Right lobe of liver (tissue), 6 donors: Measurements from ENCODE around the gene PFKL. TPM values are rescaled to one million over a fixed set of nuclear protein-coding genes. Genes with fewer than 3 reads are reported as not detected.

Source experiments
- ATAC-seq, 4 donors: fragments of 200-7000 bp; cut with Tn5 transposase; one replicate each; pipeline ENCODE4 v1.9.1; 2020; ENCODE audit warnings: mild to moderate bottlenecking in 4 of 4, moderate library complexity in 4 of 4
- DNase-seq, 3 donors: peaks; one replicate each; pipeline ENCODE4 v3.0.0-alpha.2; 2020
- H3K27ac ChIP-seq, 3 donors: fragments of 200-600 bp; one replicate each; pipeline ENCODE4 v1.8.0; 2022
- H3K27me3 ChIP-seq, 2 donors: fragments of 200-600 bp; one replicate each; pipeline ENCODE4 v1.8.0; 2022
- H3K36me3 ChIP-seq, 4 donors: fragments of 200-600 bp; sonication (generic) in 1 of 4; one replicate each; pipeline versions ENCODE4 v1.5.1 to v1.8.0; 2017 to 2022; ENCODE audit warnings: control low read depth in 1 of 4
- H3K4me1 ChIP-seq, 4 donors: fragments of 200-600 bp; sonication (generic) in 1 of 4; one replicate each; pipeline versions ENCODE4 v1.5.1 to v1.8.0; 2017 to 2022; ENCODE audit warnings: control low read depth in 1 of 4
- H3K4me3 ChIP-seq, 3 donors: fragments of 200-600 bp; one replicate each; pipeline ENCODE4 v1.8.0; 2022
- H3K9me3 ChIP-seq, 4 donors: fragments of 200-600 bp; sonication (generic) in 1 of 4; one replicate each; pipeline versions ENCODE4 v1.5.1 to v1.8.0; 2017 to 2022; ENCODE audit warnings: control low read depth in 1 of 4
- POLR2A ChIP-seq: fragments of 450-650 bp; IDR thresholded peaks from one replicate; pipeline ENCODE4 v1.6.1; 2017; ENCODE audit warnings: antibody characterized with exemption, mild to moderate bottlenecking
- WGBS: methylation state at CpG from one replicate; pipeline ENCODE4 v1.1.6; 2018; ENCODE audit warnings: low coverage, low lambda C conversion rate; ENCODE audit not compliant: insufficient coverage; ENCODE audit errors: missing lambda C conversion rate; 5-methylcytosine and 5-hydroxymethylcytosine counted together
- intact Hi-C, 2 donors: fragments of 100-400 bp; cut with DNase I; formaldehyde crosslinking; loops; one replicate each; pipeline versions ENCODE4 v1.11.2 to v1.14.1; 2022
- total RNA-seq, 6 experiments: library from RNA; depleted of rRNA in 2 of 6; stranded (reverse); fragments of >200 nt in 2 of 6; fragmentation: NEBNext Ultra II Directional in 3 of 6; extraction: Animal tissue kit (Norgen Biotek cat#: 25700) in 3 of 6; gene quantifications; one replicate each; pipeline versions ENCODE4 v1.1.0 to v1.2.4, GENCODE V29; 2016 to 2023
- TF ChIP-seq, protein P1 (sequence below), 4 donors: fragments of 200-600 bp in 3 of 4; fragments of 450-650 bp in 1 of 4; IDR thresholded peaks; one replicate each; pipeline versions ENCODE4 v1.5.1 to v1.8.0; 2016 to 2022; ENCODE audit warnings: antibody characterized with exemption in 4 of 4, mild to moderate bottlenecking in 2 of 4
- donor health status: DM: no; HTN: yes; CAD: no.
- donor health status: DM: no; HTN: no; CAD: no.
- donor health status: DM: no; HTN: no; CAD: no.
- donor health status: DM: no; HTN: yes; CAD: no.
- donor health status: DM: no; HTN: yes; CAD: no.

Gene PFKL
- total RNA-seq, 6 experiments from 2014 or later, result 68.3 to 97.6 (median 73.7) TPM

DNA sequence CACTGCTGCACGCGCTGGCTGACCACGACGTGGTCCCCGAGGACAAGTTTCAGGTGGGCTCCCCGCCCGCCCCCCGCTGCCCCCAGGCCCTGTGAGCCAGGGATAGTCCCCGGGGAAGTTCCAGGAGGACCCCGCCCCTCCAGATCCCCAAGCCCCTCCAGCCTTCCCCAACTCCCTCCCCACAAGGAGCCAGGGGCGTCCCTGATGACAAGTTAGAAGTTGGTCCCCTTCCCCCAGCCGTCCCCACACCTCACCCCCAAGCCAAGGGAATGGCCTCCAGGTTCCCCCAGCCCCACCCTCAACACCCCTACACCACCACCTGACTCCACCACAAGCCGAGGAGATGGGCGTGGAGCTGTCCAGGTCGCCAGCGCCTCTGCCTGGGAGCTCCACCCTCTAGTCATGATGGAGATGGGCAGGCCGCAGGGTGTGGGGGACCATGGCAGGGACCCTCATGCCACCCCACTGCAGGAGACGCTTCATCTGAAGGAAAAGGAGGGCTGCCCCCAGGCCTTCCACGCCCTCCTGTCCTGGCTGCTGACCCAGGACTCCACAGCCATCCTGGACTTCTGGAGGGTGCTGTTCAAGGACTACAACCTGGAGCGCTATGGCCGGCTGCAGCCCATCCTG, 13.7 kb upstream of the PFKL start:
- peaks cover 0 to 3% (median 0%) of the 10 kb centered on the region in 4 donors for H3K4me1 ChIP-seq
- no peak for TF ChIP-seq POLR2A
- TF ChIP-seq, protein P1, sequence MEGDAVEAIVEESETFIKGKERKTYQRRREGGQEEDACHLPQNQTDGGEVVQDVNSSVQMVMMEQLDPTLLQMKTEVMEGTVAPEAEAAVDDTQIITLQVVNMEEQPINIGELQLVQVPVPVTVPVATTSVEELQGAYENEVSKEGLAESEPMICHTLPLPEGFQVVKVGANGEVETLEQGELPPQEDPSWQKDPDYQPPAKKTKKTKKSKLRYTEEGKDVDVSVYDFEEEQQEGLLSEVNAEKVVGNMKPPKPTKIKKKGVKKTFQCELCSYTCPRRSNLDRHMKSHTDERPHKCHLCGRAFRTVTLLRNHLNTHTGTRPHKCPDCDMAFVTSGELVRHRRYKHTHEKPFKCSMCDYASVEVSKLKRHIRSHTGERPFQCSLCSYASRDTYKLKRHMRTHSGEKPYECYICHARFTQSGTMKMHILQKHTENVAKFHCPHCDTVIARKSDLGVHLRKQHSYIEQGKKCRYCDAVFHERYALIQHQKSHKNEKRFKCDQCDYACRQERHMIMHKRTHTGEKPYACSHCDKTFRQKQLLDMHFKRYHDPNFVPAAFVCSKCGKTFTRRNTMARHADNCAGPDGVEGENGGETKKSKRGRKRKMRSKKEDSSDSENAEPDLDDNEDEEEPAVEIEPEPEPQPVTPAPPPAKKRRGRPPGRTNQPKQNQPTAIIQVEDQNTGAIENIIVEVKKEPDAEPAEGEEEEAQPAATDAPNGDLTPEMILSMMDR (IDR thresholded peaks at IDR 0.05), result no peak
- no peaks in the 10 kb centered on the region for H3K9me3 ChIP-seq
- H3K4me3 ChIP-seq, result no peak overlapping the region
- no peaks in the 10 kb centered on the region for H3K36me3 ChIP-seq
- ATAC-seq, result no peak
- no CpG with 5 or more reads among the region's 21 CpGs for WGBS
- peak in 2 of 3 donors; percentile 15 to 44 for DNase-seq
- intact Hi-C loops, result no loop called here
- no peaks in the 10 kb centered on the region for H3K27me3 ChIP-seq
- no peak overlapping the region for H3K27ac ChIP-seq

DNA sequence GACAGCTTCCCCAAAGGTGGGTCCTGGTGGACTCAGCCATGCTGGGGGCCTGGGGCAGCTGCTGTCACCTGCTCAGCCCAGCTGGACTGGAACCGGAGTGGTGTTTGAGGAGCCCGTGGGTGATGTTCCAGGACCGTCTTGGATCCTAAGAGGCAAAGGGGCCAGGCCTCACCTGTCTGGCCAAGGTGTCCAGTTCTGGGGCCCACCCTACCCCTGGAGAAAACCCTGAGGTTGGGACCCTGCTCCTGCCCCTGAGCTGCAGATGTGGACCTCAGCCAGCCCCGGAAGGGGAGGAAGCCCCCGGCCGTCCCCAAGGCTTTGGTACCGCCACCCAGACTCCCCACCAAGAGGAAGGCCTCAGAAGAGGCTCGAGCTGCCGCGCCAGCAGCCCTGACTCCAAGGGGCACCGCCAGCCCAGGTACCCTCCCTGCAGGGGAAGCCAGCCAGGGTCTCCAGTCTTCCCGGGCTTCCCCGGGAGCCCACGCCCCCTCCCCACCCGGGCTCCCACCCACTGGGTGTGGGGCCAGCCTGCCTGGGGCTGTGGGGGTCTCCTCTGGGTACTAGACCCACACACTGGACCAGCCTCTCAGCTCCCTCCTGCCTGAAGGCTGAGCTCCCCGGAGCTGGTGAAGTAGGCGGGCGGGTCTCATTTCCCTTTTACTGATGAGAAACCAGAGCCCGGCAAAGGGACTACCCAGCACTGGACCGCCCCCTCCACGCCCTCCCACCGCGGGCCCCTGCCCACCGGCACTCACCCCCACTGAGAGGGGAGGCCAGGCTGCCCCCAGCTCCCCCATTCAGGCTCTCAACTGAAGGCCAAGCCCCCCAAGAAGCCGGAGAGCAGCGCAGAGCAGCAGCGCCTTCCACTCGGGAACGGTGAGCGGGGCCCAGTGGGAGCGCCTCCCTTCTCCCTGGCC, 12.9 kb upstream of the PFKL start:
- intact Hi-C loops, result no loop called here
- Histone ChIP-seq H3K4me1 (peaks cover 0 to 3% (median 0%) of the 10 kb centered on the region in 4 donors), H3K27me3 (no peaks in the 10 kb centered on the region), H3K9me3 (no peaks in the 10 kb centered on the region), H3K4me3 (no peak overlapping the region), H3K36me3 (no peaks in the 10 kb centered on the region), H3K27ac (no peak overlapping the region)
- TF ChIP-seq POLR2A, result no peak
- TF ChIP-seq, protein P1 (IDR thresholded peaks at IDR 0.05), result no peak
- peak in 2 of 3 donors; percentile 14 to 49 for DNase-seq
- ATAC-seq, result no peak
- no CpG with 5 or more reads among the region's 31 CpGs for WGBS

- Histone ChIP-seq H3K4me3 (no peak overlapping the region), H3K4me1 (peaks cover 0 to 3% (median 0%) of the 10 kb centered on the region in 4 donors), H3K9me3 (no peaks in the 10 kb centered on the region), H3K27ac (no peak overlapping the region), H3K36me3 (no peaks in the 10 kb centered on the region), H3K27me3 (no peaks in the 10 kb centered on the region)
- DNase-seq (no peak), ATAC-seq (no peak)
- TF ChIP-seq POLR2A, result no peak
- TF ChIP-seq, protein P1 (IDR thresholded peaks at IDR 0.05), result no peak
- 76% methylated on average over 3 of the region's 23 CpGs for WGBS
- intact Hi-C loops, result no loop called here
Observed at GRCh38 chr21:44288251-44289110, 11.4 kb upstream of the PFKL start.

- Histone ChIP-seq H3K4me1 (peaks cover 0 to 3% (median 0%) of the 10 kb centered on the region in 4 donors), H3K27me3 (no peaks in the 10 kb centered on the region), H3K27ac (no peak overlapping the region), H3K36me3 (no peaks in the 10 kb centered on the region), H3K9me3 (no peaks in the 10 kb centered on the region), H3K4me3 (no peak overlapping the region)
- WGBS, result 80% methylated on average over 3 of the region's 24 CpGs
- DNase-seq (peak in 1 of 3 donors; percentile 14), ATAC-seq (no peak)
- intact Hi-C loops, result no loop called here
- TF ChIP-seq, protein P1 (IDR thresholded peaks at IDR 0.05), result no peak
- no peak for TF ChIP-seq POLR2A
Observed at GRCh38 chr21:44289381-44290010, 10.4 kb upstream of the PFKL start.
